ENCODE results near the gene SHD. TPM values are rescaled to one million over a fixed set of nuclear protein-coding genes. Genes with fewer than 3 reads are reported as not detected.

The SHD gene
- total and polyA plus RNA-seq, 9 of the 15 experiments (the other 6 are each of a cell fraction or from before 2014, with no cell fraction given) = 0.05 to 0.62 (median 0.15) TPM; not detected in 5

GRCh38 chr19:4267101-4267900, 11.8 kb upstream of the SHD start (continued):
- TF ChIP-seq PRDM10 (IDR thresholded peaks at IDR 0.05; ENCODE audit: partially characterized antibody) = peak; percentile 73
- TF ChIP-seq ZBTB33 (CRISPR knock-in tag; IDR thresholded peaks at IDR 0.05) = peak; percentile 43; the same call in 1 of the 2 replicates
- TF ChIP-seq ZNF239 (CRISPR knock-in tag; IDR thresholded peaks at IDR 0.05) = no peak
- TF ChIP-seq MED1 (CRISPR knock-in tag; IDR thresholded peaks at IDR 0.05; ENCODE audit: borderline replicate concordance) = no peak
- TF ChIP-seq E2F6 (IDR thresholded peaks at IDR 0.05; ENCODE audit: borderline replicate concordance in 1 of 2, extremely low read depth in 1 of 2, insufficient read depth in 1 of 2, insufficient read length in 1 of 2, low read depth in 1 of 2, low read length in 1 of 2, poor library complexity in 1 of 2, severe bottlenecking in 1 of 2) = no peak
- TF ChIP-seq RB1 (IDR thresholded peaks at IDR 0.05; ENCODE audit: low read depth) = peak; percentile 28; the same call in 1 of the 2 replicates
- TF ChIP-seq GTF2F1 (IDR thresholded peaks at IDR 0.05; ENCODE audit: low read depth, low read length) = no peak
- peak; percentile 55 for TF ChIP-seq BRD9 (IDR thresholded peaks at IDR 0.05; ENCODE audit: low read depth, partially characterized antibody)
- TF ChIP-seq OTX1 (CRISPR knock-in tag; IDR thresholded peaks at IDR 0.05) = 0 out of 2 replicates have a peak, but pooled peaks have one; percentile 71
- TF ChIP-seq ZNF436 (CRISPR knock-in tag; IDR thresholded peaks at IDR 0.05) = peak; percentile 73; the same call in 1 of the 2 replicates
- TF ChIP-seq ATF1 (CRISPR knock-in tag; IDR thresholded peaks at IDR 0.05) = no peak
- TF ChIP-seq ATF1 (tag; IDR thresholded peaks at IDR 0.05) = no peak
- 0 out of 2 replicates have a peak, but pooled peaks have one; percentile 77 for TF ChIP-seq PTBP1 (IDR thresholded peaks at IDR 0.05; ENCODE audit: low read depth, low read length)
- TF ChIP-seq HMGN3 (IDR thresholded peaks at IDR 0.05; ENCODE audit: borderline replicate concordance, extremely low read depth, insufficient read length, low read depth, low read length) = peak; percentile 50
- peak; percentile 25; the same call in 1 of the 2 replicates for TF ChIP-seq PHB2 (IDR thresholded peaks at IDR 0.05; ENCODE audit: low read depth)
- TF ChIP-seq TFAP4 (CRISPR knock-in tag; IDR thresholded peaks at IDR 0.05; ENCODE audit: borderline replicate concordance) = peak; percentile 29; the same call in 1 of the 2 replicates
- peak; percentile 64; the same call in 1 of the 2 replicates for TF ChIP-seq STAG1 (CRISPR knock-in tag; IDR thresholded peaks at IDR 0.05; ENCODE audit: borderline replicate concordance)
- no peak for TF ChIP-seq ZNF124 (CRISPR knock-in tag; IDR thresholded peaks at IDR 0.05)
- no peak for TF ChIP-seq NR4A1 (CRISPR knock-in tag; IDR thresholded peaks at IDR 0.05)
- no peak for TF ChIP-seq NR4A1 (tag; IDR thresholded peaks at IDR 0.05)
